SK-N-SH (cell line): Measurements from ENCODE around the gene C1QTNF3.

Experiments
- CTCF ChIP-seq: fragments of 200-600 bp; sonication (generic); IDR thresholded peaks from 2 replicates; pipeline ENCODE4 v1.6.1; 2017; ENCODE audit warnings: antibody characterized with exemption, mild to moderate bottlenecking, moderate library complexity
- MAX ChIP-seq: IDR thresholded peaks from 2 replicates; pipeline ENCODE4 v1.4.0; 2012; ENCODE audit warnings: low read depth
- REST ChIP-seq: IDR thresholded peaks from 2 replicates; pipeline ENCODE4 v1.6.1; 2012; ENCODE audit warnings: mild to moderate bottlenecking, low read depth, low read length, moderate library complexity
- SIN3A ChIP-seq: IDR thresholded peaks from 2 replicates; pipeline ENCODE4 v1.6.1; 2012; ENCODE audit warnings: low read depth, mild to moderate bottlenecking, low read length, moderate library complexity, borderline replicate concordance

GRCh38 chr5:33976307-33976706 is 66.7 kb downstream of the C1QTNF3 start:
- TF ChIP-seq SIN3A, result no peak
- TF ChIP-seq MAX, result no peak
- no peak for TF ChIP-seq CTCF
- TF ChIP-seq REST, result no peak
